ENCODE measurements around the gene OSER1.
"Not testable (repeated sequence)": the region's sequence is repeated elsewhere in the genome, so short reads cannot be mapped to it uniquely, and the experiment has no call there.

OSER1 gene

DNA sequence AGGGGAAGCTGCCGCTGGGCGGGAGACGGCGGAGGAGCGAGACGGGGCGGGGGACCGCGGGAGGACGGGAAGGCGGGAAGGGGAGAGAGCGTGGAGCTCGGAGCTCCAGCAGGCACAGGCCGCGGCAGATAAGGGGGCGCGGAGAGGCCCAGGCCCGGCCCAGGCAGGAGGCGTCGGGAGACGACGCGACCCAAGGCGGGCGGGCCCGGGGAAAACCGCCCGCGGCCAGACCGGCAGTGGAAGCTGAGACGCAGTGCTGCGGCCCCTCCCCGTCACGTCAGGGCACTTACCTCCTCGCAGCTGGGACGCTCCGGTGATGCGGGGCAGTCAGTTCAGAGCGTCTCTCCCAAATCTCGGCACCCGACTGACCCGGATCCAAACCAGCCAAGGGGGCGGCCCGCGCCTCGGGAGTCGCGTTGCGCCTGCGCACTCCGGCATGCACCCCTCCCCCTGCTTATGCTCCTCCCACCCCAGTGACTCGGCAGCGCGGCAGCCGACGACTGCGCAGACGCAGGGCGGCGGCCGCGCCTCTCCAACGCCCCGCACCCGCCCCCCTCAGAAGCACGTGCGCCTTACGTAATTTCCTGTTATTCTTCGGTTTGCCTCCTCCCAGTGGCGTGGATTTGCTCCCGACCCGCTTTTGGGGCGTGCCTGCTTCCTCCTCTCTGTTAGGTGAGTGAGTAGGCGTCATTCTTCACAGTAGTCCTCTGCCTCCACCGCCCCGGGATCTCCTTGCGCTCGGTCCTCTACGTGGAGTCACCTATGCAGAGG is at the start of gene OSER1:
Gene OSER1 (minus strand): TSS at position 366 of the 771 bp plus-strand sequence. CDS start 3,814 bp downstream, outside the sequence.
- DNase-seq = peak; percentile 98 to 99

DNA sequence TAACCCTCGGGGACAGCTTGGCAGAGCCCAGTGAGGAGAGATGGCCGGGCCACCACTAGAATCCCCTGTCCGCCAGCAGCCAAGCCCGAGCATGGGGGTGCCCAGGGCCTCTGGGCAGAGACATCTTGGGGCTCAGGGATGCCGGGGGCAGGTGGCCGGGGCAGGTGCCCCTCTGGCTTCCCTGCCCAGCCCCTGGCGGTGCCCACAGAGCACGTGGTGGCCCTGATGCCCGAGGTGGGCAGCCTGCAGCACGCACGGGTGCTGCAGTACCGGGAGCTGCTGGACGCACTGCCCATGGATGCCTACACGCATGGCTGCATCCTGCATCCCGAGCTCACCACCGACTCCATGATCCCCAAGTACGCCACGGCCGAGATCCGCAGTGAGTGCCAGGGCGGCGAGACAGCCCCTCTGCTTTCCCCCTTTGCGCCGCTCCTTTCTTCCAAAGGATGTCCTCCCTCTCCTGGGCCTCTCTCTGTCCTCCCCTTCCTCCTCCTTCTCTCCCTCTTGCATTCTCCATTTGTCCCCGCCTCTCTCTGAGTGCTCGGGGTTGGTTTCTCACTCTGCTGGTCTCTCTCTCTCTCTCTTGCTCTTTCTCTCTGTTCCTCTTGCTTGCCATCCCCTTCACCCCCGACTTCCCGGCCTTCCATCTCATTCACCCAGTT is 47.8 kb upstream of the OSER1 start:
- DNase-seq = no peak

DNA sequence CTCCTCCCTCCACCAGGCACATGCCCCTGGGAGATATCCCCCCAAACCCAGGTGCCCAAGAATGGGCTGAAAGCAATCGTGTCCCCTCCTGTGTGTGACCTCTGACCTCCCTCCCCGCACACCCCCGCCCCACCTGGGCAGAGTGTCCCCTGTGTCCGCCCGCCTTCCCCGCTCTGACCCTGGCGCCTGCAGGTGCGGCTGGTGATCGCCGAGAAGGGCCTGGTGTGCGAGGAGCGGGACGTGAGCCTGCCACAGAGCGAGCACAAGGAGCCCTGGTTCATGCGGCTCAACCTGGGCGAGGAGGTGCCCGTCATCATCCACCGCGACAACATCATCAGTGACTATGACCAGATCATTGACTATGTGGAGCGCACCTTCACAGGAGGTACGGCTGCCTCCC is 46.4 kb upstream of the OSER1 start:
- no peak for DNase-seq

DNA sequence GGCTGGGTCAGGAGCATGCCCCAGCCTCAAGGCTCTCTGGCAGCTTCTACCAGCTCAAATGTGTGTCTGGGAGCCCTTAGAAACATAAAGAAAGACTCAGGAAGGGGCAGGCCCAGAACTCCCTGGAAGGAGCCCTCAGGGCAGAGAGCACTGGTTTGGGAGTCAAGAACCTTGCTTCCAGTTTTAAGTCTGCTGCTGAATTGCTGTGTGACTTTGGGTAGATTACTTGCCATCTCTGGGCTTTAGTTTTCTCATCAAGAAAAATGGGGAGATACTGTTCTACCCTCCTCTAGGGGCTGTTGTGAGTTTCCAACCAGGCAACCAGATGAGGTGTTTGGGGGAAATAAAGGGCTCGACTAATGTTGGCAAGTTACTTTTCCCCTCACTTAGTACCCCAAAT is 45.4 kb upstream of the OSER1 start:
- no peak for DNase-seq

DNA sequence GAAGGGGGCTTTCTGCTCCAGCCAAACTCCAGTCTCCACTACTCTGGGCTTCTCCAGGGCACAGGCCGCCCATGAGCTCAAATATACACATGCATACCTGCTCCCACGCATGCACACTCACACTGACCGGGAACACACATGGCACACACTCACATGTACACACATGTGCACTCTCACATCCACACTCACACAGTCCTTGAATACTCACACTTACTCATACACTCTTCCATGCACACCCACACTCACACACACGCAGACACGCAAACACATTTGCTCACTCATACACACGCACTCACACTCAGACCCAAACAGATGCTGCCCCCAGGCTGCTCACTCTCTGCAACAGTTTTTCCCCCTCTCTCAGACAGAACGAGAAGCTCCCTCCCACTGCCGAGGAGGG is 43.5 kb upstream of the OSER1 start:
- no peak for DNase-seq

DNA sequence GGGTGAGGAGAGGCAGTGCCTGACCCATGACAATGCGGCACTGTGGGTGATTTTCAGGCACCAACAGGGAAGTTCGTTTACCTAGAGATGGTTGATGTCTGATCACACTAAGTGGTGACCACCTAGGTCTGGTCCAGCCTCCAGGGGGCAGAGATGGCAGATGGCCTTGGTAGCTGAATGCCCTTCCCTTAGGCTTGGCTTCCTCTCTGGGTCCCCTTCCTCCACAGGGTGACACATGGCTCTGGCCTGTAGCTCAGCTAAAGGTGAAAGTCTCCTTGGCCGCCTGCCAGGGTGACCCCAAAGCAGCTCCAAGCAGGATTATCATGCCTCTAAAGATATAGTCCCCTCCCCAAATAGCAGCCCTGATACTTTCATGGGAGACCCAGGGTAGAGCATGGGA is 43.0 kb upstream of the OSER1 start:
- no peak for DNase-seq

DNA sequence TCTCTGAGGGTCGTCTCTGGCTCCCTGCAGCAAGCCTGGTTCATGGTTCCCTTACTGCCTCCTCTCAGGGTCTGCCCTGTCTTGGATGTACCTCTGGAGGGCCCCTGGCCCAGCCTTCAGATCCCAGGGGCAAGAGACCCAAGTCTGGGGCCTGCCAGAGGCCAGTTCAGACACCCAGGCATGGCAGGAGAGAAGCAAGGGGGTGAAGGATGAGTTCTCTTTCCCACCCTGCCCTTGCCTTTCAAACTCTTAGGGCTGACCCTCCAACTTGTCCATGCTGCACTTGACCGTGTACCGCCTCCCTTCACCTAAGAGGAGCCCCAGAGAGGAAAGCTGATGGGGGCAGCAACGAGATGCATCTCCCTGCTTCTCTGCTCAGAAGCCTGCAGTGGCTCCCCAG is 40.7 kb upstream of the OSER1 start:
- DNase-seq = no peak

DNA sequence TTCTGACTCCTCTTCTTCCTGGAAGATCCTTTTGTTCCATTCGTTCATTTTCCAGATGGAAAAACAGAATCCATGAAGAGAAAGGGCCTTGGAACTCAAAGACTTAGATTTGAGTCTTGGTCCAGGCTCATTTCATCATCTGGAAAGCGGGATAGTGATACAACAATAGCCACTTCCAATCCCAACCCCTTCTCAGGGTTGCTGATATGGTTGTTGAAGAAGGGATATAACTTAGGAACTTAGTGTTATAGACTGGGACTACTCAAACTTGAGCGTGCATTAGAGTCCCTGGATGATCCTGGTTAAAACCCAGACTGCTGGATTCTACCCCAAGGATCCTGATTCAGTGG is 37.8 kb upstream of the OSER1 start:
- DNase-seq = no peak

DNA sequence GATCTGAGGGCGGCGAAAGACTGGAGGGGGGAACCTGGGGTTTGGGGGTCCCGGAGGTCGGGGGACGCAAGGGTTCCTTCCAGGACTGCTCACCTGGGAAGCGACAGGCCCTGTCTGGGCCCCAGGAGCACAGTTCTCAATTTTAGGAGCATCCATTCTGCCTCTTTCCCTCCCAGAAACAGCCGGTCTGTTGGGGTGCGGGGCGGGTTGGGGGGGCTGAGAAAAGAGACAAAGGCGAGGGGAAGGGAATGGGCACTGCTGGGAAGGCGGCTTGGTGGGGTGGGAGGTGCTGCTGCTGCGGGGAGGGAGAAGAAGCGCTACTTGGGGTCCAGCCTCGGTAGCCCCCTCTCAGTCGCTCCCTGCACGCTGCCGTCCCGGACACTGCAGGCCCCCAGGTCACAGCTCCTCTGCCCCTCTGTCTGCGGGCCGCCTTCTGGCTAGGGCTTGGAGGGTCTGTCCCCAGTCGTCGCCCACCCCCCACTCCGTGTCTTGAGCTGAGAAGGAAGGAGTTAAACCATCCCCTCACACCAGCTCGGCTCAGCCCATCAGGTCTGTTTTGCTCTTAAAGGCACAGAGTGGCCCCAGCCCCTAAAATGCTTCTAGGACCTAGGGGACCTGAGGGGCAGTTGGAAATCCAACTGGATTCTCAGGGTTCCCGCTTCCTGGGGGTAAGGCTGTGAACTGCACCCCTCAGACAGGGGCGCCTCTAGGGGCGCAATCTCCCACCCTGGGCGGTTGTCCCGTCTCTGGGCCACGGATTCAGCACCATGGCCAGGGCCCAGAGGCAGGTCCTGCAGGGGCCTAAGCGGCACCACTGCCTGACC is 37.2 kb upstream of the OSER1 start:
- DNase-seq = peak; percentile 46 to 56

DNA sequence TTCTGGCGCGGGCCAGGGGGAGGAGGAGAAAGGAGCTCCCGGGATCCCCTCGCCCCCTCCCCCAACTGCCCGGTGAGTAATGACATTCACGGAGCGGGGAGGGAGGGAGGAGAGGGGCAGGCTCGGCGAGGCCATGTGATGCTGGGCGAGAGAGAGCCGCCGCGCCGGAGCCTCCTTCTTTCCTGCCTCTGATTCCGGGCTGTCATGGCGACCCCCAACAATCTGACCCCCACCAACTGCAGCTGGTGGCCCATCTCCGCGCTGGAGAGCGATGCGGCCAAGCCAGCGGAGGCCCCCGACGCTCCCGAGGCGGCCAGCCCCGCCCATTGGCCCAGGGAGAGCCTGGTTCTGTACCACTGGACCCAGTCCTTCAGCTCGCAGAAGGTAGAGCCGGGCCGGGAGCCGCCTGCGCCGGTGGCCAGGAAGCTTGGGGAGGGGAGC is 36.6 kb upstream of the OSER1 start, which contains the start of gene GDAP1L1:
Gene GDAP1L1 (plus strand): TSS at position 178 of the 441 bp plus-strand sequence. CDS start 27 bp downstream, at position 205.
- DNase-seq = no peak

DNA sequence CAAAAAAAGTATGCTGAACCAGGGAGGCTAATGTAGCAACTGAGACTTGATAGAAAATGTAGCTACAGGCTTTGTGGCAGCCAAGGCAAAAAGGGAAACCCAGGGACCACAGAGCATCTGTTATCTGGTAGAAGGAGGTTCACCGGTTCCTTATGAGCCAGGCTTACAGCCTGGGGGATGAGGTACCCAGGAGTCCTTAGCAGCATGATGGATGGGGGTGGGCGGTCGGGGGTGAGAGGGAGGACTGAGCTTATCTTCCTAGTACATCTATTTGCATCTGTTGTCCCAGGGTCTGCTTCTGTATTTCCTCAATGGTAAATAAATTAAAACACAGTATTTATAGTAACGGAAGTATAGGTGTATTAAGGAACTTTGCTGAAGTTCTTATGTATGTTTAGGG is 35.4 kb upstream of the OSER1 start:
- no peak for DNase-seq

DNA sequence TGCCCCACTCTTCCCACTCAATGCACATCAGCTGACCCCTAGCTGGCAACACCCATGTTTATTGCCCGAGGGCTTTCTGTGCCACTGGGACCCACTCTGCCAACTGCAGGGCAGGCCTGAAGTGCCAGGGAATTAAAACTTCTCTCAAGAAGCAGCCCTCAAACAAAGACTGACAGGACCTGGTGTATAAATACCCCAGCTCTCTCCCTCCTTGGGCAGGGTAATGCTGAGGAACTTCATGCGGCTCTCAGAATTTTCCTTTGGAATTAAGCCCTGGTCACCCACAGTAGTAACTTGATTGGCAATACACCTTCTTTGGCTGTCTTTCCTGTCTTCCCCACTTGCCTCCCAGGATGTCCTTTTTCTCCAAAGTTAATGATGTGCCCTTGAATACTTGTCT is 31.2 kb upstream of the OSER1 start:
- no peak for DNase-seq

DNA sequence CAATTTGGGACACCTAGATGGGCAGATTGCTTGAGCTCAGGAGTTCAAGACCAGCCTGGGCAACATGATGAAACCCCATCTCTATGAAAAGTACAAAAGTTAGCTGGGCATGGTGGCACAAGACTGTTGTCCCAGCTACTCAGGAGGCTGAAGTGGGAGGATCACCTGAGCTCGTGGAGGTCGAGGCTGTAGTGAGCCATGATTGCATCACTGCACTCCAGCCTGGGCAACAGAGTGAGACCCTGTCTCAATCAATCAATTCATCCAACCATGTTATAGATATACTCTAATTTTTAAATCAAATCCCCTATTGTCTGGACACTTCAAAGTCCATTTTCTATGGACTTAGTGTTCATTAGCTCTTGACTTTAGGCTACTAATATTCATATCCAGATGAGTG is 26.3 kb upstream of the OSER1 start:
- DNase-seq = not testable (repeated sequence)

DNA sequence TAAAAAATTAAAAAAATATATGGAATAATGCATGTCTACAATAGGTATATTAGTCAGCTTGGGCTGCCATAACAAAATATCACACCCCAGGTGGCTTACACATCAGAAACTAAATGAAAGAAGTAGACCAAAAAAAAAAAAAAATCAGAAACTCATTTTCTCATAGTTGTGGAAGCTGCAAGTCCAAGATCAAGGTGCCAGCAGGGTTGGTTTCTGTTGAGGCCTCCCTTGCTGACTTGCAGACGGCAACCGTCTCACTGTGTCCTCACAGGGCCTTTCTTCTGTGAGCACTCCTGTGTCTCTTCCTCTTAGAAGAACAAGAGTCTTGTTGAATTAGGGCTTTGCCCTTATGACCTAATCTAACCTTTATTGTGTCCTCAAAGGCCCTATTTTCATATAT is 25.1 kb upstream of the OSER1 start:
- DNase-seq = no peak

DNA sequence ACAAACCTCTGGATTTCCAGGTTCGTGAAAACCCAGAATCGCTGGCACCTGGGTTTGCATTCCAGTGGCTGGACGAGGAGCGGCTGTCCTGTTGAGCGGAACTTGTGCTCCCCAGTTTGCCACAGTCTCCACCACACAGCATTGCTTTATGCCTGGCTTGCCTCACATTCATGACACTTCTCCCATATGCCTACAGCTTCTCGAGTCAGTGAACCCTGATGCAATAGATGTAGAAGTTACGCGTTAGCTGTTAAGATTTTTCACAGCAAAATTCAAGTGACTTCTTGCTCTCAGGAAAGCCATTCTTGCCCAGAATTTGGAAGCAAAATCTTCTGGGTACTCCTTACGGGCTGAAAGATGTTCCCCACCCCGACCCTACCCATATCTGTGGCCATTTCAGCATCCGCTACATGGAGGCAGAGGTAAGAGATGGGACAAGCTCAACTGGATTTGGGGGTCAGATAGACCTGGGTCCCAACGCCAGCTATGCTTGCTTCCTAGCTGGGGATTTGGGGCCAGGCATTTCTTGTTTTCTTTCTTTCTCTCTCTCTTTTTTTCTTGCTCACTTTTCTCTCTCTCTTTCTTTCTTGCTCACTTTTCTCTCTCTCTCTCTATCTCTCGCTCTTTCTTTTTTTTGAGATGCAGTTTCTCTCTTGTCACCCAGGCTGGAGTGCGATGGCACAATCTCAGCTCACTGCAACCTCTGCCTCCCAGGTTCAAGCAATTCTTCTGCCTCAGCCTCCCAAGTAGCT is 24.2 kb upstream of the OSER1 start:
- DNase-seq = no peak

DNA sequence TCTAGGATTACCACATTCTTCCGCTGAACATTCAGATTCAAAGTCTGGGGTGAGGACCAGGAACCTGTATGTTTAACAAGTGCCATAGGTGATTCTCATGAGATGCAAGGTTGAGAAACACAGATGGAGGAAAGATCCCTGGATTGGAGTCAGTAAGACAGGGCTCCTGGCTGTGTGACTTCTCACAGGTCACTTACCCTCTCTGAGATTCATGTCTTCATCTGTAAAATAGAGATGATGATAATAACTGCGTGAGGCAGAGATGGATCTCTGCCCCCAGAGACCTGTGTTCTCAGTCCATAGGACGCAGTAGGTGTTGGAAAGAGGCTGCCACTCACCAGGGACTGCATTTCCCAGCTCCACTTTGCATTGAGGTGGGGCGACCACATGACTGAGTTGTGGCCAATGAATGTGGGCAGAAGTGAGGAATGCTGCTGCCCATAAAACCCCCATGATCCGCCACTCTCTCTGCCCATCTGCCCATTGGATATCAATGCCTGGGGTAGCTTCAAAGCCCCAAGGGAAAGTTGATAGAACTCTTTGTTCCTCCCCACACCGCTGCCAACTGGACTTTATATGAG is 23.0 kb upstream of the OSER1 start:
- no peak for DNase-seq

DNA sequence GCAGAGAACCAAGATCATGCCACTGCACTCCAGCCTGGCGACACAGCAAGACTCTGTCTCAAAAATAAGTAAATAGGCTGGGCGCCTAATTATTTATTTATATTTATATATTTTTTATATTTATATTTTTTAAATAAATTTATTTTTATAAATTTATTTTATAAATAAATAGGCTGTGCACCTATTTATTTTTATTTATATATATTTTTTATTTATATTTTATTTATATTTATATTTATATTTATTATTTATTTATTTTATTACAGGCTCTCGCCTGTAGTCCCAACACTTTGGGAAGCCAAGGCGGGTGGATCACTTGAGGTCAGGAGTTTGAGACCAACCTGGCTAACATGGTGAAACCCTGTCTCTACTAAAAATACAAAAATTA is 21.9 kb upstream of the OSER1 start:
- DNase-seq = not testable (repeated sequence)

DNA sequence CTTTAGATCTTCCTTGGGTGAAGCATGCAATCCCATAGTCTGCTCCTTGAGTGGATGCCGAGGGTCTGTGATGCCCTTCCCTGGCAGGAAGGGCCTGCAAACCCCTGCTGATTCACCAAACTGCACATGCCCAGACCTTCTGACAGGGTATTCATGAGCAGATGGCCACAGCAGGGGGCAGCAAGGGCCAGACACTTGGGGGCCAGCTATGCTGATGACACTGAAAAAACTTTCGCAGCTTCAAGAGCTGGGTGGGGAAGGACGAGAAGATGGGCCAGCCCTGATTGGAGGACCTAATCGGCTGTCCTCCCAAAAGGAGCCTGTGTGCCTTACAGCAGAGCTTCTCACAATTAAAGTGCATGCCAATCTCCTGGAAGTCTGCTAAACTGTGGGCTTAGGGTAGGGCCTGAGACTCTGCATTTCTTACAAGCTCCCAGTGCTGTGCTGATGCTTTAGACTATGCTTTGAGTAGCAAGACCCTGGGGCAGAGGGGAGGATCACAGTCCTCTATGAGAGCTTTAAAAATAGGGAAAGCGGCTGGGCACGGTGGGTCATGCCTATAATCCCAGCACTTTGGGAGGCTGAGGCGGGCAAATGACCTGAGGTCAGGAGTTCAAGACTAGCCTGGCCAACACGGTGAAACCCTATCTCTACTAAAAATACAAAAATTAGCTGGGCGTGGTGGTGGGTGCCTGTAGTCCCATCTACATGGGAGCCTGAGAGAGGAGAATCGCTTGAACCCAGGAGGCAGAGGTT is 21.3 kb upstream of the OSER1 start:
- DNase-seq = no peak

DNA sequence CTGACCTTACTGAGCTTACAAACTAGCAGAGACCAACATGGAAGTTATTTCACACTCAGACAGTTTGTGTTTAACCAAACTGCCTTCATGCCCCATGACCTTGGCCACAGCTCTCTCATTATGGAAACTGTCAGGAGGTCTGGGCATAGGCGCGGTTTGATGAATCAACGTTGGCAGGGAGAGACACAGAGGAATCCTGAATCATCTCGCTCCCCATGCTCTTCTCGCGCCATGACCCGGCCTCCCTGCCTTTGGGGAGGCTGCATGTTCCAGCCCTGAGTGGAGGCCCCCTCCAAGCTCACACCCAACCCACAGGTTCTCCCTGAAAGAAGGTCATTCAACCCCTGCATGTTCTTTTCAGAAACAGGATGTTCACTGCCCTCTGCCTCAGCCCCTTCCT is 20.6 kb upstream of the OSER1 start:
- no peak for DNase-seq

DNA sequence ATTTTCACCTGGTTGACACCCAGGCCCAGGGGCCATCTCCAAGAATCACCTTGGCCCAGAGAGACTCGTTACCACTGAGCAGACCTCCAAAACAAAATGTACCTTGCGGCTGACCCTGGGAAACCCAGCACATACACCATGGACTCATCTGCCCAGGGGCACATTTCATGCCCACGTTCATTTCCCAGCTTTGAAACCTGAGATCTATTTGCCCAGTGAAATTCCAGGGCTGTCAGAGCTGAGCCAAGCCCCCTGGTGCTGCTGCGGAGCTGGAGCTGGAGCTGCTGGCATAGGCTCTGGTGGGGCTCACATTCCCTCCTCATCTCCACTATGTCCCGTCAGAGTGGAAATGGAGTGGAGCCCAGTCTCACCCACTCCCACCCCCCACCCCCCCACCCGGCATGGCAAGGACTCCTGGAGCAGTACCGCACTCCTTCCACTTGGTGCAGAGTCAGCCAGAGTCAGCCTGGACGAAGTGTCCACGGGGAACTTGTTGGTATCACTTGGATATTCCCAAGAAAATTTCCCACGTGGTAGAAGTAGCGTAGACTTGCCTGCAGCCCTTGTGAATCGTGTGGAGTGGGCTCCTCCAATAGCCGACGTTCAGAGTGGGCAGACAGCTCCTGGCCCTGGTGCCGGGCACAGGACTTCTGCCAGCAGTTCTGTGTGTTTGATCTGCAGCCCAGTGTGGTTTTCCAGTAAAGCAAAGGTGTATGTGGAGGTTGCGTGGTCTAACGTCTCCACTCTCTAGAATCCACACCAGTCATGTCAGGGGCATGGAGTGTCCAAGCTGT is 18.1 kb upstream of the OSER1 start:
- no peak for DNase-seq

DNA sequence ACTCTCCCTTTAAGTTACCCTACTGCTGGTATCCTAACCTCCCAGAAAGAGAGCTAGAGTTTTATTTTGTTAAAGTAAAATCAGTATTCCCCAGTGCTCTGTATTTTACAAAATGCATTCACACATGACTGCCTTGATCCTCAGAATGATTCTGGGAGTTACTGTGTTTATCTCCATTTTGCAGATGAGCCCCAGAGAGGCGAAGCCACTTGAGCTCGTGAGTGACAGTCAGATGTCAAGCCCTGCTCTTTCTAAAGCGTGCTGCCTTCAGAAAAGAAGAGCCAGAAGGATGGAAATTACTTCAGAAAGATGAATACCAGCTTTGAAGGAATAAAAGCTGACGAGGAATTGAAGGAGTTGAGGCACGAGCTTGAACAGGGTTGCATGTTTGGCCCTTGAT is 14.1 kb upstream of the OSER1 start:
- no peak for DNase-seq

All from activated T-cell treated with anti-CD3 and anti-CD28 coated beads, Interleukin-2, amount 50 U/mL, for 48 hours (primary cell).